K562 (cell line): ENCODE results near the gene PIGX. TPM values are rescaled to one million over a fixed set of nuclear protein-coding genes. Genes with fewer than 3 reads are reported as not detected.

ENCODE experiments used
- ATAC-seq: fragments of 200-7000 bp; cut with Tn5 transposase; 3 replicates; pipeline ENCODE4 v1.9.1; 2020; ENCODE audit warnings: moderate library complexity
- BruUV-seq: library from RNA; stranded (reverse); fragments of 400-500 nt; replicated peaks from 2 replicates; lab custom pipeline; 2021; lab: Mats Ljungman, UMichigan
- CTCF ChIA-PET: fragments of 300-600 bp; formaldehyde crosslinking; extraction: SDS; loops from one replicate; lab custom pipeline; 2021; ENCODE audit warnings: low intra/inter-chr PET ratio; lab: Yijun Ruan, JAX
- POLR2A ChIA-PET: fragments of 300-600, 350-650 bp; sonication (Branson Sonifier 250); formaldehyde crosslinking; extraction: SDS; loops from one replicate; lab custom pipeline; 2021; ENCODE audit warnings: antibody characterized with exemption, inconsistent platforms; lab: Yijun Ruan, JAX
- DNase-seq, 4 experiments: peaks; one replicate each; pipeline versions ENCODE4 v3.0.0 to v3.0.0-alpha.2; 2011 to 2018; ENCODE audit warnings: low spot score in 3 of 4, mixed read lengths in 3 of 4; ENCODE audit errors: extremely low read depth in 1 of 4
- FAIRE-seq: peaks from 2 replicates; lab custom pipeline; 2011; peaks lifted over from hg19 to GRCh38; lab: Jason Lieb, UNC
- H2AFZ ChIP-seq: 2 replicates; pipeline ENCODE4 v1.6.0; 2011; ENCODE audit warnings: low read depth, low read length, control low read depth, inconsistent platforms
- H3K27ac ChIP-seq: fragments of 200-600 bp; 3 replicates; pipeline ENCODE4 v1.8.0; 2011; ENCODE audit warnings: low read depth, mild to moderate bottlenecking, control low read depth, inconsistent platforms, low read length, moderate library complexity, mixed read lengths; ENCODE audit errors: extremely low read depth
- H3K27me3 ChIP-seq, 2 experiments: fragments of 300-600 bp in 1 of 2; 2 replicates in 1 of 2; 3 replicates in 1 of 2; pipeline versions ENCODE4 v1.6.0 to v1.8.0; 2011; ENCODE audit warnings: inconsistent platforms in 2 of 2, low read length in 2 of 2, mild to moderate bottlenecking in 1 of 2, mixed read lengths in 1 of 2, moderate library complexity in 1 of 2; ENCODE audit not compliant: control insufficient read depth in 2 of 2, insufficient read depth in 2 of 2
- H3K36me3 ChIP-seq: fragments of 300-600 bp; 3 replicates; pipeline ENCODE4 v1.8.0; 2011; ENCODE audit warnings: mild to moderate bottlenecking, low read length, inconsistent platforms; ENCODE audit not compliant: control insufficient read depth, insufficient read depth
- H3K4me1 ChIP-seq, 2 experiments: fragments of 200-600 bp in 1 of 2; replicated peaks in 1 of 2; 2 replicates in 1 of 2; 3 replicates in 1 of 2; pipeline versions ENCODE4 v1.5.1 to v1.8.0; 2011; ENCODE audit warnings: inconsistent platforms in 2 of 2, low read length in 2 of 2, mild to moderate bottlenecking in 1 of 2, mixed read lengths in 1 of 2, moderate library complexity in 1 of 2; ENCODE audit not compliant: control insufficient read depth in 2 of 2, insufficient read depth in 2 of 2
- H3K4me2 ChIP-seq: 2 replicates; pipeline ENCODE4 v1.6.1; 2011; ENCODE audit warnings: low read length, control low read depth, inconsistent platforms, mixed read lengths; ENCODE audit not compliant: insufficient read depth
- H3K4me3 ChIP-seq: fragments of 200-600 bp; sonication (generic), shearing (Covaris generic); 2 replicates; pipeline ENCODE4 v1.5.1; 2016; ENCODE audit warnings: control low read depth, inconsistent platforms
- H3K79me2 ChIP-seq: fragments of 200-600 bp; 3 replicates; pipeline ENCODE4 v1.8.0; 2011; ENCODE audit warnings: low read length, inconsistent platforms; ENCODE audit not compliant: control insufficient read depth, insufficient read depth
- H3K9ac ChIP-seq, 2 experiments: 2 replicates each; pipeline versions ENCODE4 v1.6.0 to v1.6.1; 2011; ENCODE audit warnings: low read depth in 2 of 2, low read length in 2 of 2, control low read depth in 1 of 2, inconsistent platforms in 1 of 2, mild to moderate bottlenecking in 1 of 2, mixed read lengths in 1 of 2; ENCODE audit not compliant: insufficient read depth in 1 of 2
- H3K9me1 ChIP-seq: one replicate; pipeline ENCODE4 v1.6.0; 2011; ENCODE audit warnings: inconsistent platforms, mild to moderate bottlenecking, low read length, moderate library complexity; ENCODE audit not compliant: control insufficient read depth, insufficient read depth
- H3K9me3 ChIP-seq: replicated peaks from 2 replicates; pipeline ENCODE4 v1.5.1; 2011; ENCODE audit warnings: low read depth, low read length, inconsistent platforms; ENCODE audit not compliant: control insufficient read depth, insufficient read depth
- H4K20me1 ChIP-seq: replicated peaks from 2 replicates; pipeline ENCODE4 v1.6.1; 2011; ENCODE audit warnings: low read length, inconsistent platforms, mixed read lengths; ENCODE audit not compliant: control insufficient read depth, insufficient read depth
- C11orf30 ChIP-seq: fragments of 450-650 bp; IDR thresholded peaks from 2 replicates; pipeline ENCODE4 v1.6.1; 2016; ENCODE audit warnings: low read depth, mild to moderate bottlenecking
- CEBPB ChIP-seq: fragments of 450-650 bp; IDR thresholded peaks from 2 replicates; pipeline ENCODE4 v1.6.1; 2016; ENCODE audit warnings: missing genetic modification characterization, missing compliant biosample characterization
- CEBPG ChIP-seq, 3 experiments: fragments of 200-800 bp in 1 of 3; sonication (Bioruptor generic) in 1 of 3; sonication (generic) in 1 of 3; formaldehyde crosslinking in 1 of 3; IDR thresholded peaks in 2 of 3; conservative IDR thresholded peaks in 1 of 3; 2 replicates each; pipeline versions ENCODE4 v1.6.1 to v1.8.0; 2016 to 2022; ENCODE audit warnings: missing compliant biosample characterization in 2 of 3, missing genetic modification characterization in 2 of 3, mild to moderate bottlenecking in 1 of 3, missing genetic modification reagents in 1 of 3
- EGR1 ChIP-seq: fragments of 450-650 bp; conservative IDR thresholded peaks from 2 replicates; pipeline ENCODE4 v1.6.1; 2017; ENCODE audit warnings: mild to moderate bottlenecking
- ETV6 ChIP-seq, 3 experiments: fragments of 150-350 bp in 1 of 3; sonication (generic) in 1 of 3; formaldehyde crosslinking in 1 of 3; IDR thresholded peaks; 2 replicates each; pipeline versions ENCODE4 v1.6.1 to v1.8.0; 2014 to 2022; ENCODE audit warnings: borderline replicate concordance in 2 of 3, low read depth in 2 of 3, antibody characterized with exemption in 1 of 3, low read length in 1 of 3, mild to moderate bottlenecking in 1 of 3, missing genetic modification reagents in 1 of 3
- ILF3 ChIP-seq: fragments of 450-650 bp; IDR thresholded peaks from 2 replicates; pipeline ENCODE4 v1.6.1; 2018; ENCODE audit warnings: antibody characterized with exemption, mild to moderate bottlenecking, moderate library complexity, borderline replicate concordance
- MLX ChIP-seq, 2 experiments: fragments of 450-650 bp in 1 of 2; sonication (generic) in 1 of 2; formaldehyde crosslinking; conservative IDR thresholded peaks; 2 replicates each; pipeline versions ENCODE4 v1.4.0 to v1.8.1; 2020 to 2022; ENCODE audit warnings: mild to moderate bottlenecking in 1 of 2, missing genetic modification reagents in 1 of 2
- RBM15 ChIP-seq: fragments of 200-400 bp; formaldehyde crosslinking; IDR thresholded peaks from 2 replicates; pipeline ENCODE4 v1.6.1; 2018; ENCODE audit warnings: mild to moderate bottlenecking, low read length, moderate library complexity; ENCODE audit not compliant: insufficient read depth
- RFX5 ChIP-seq: IDR thresholded peaks from 2 replicates; pipeline ENCODE4 v1.6.1; 2011; ENCODE audit warnings: low read depth, mild to moderate bottlenecking, improper control_type of control experiment, low read length
- SPI1 ChIP-seq: IDR thresholded peaks from 2 replicates; pipeline ENCODE4 v1.6.1; 2011; ENCODE audit warnings: low read depth, low read length, control low read depth, borderline replicate concordance
- ZNF212 ChIP-seq: fragments of 450-650 bp; formaldehyde crosslinking; IDR thresholded peaks from 2 replicates; pipeline ENCODE4 v1.4.0; 2020; ENCODE audit warnings: mild to moderate bottlenecking
- ZNF655 ChIP-seq: fragments of 250-450 bp; sonication (Bioruptor Pico); IDR thresholded peaks from 2 replicates; pipeline ENCODE4 v1.5.0; 2021
- WGBS: fragments of 100-300 bp; shearing (Covaris generic); methylation state at CpG from one replicate; pipeline ENCODE4 v1.1.6; 2016; ENCODE audit warnings: low coverage, mixed read lengths; ENCODE audit not compliant: insufficient coverage; ENCODE audit errors: missing lambda C conversion rate; 5-methylcytosine and 5-hydroxymethylcytosine counted together
- in situ Hi-C: fragments of 300-500 bp; cut with MboI; formaldehyde crosslinking; loops from 4 replicates; pipeline ENCODE4 v1.15.0; 2018; ENCODE audit warnings: inconsistent platforms, mixed read lengths
- intact Hi-C: fragments of 100-400 bp; cut with micrococcal nuclease; formaldehyde crosslinking; loops from 2 replicates; pipeline ENCODE4 v1.14.2; 2022
- polyA plus RNA-seq, 8 experiments: library from polyadenylated mRNA; depleted of rRNA in 4 of 8; stranded (reverse) in 5 of 8; unstranded in 3 of 8; fragments of >200 nt; fragmentation: Nextera tagmentation in 2 of 8; fragmentation: Illumina TruSeq in 1 of 8; extraction: Ambion mirVana in 2 of 8; extraction: Trizol in 1 of 8; gene quantifications; 2 replicates each; pipeline versions ENCODE4 v1.2.1 to v1.2.3, GENCODE V29; 2011 to 2014; ENCODE audit warnings: inconsistent platforms in 1 of 8, missing spikeins in 1 of 8
- total RNA-seq, 7 experiments: library from RNA; depleted of rRNA in 6 of 7; stranded (reverse); fragments of >200 nt in 6 of 7; fragmentation: Illumina TruSeq in 2 of 7; extraction: Trizol in 2 of 7; gene quantifications; 2 replicates each; pipeline versions ENCODE4 v1.2.1 to v1.2.3, GENCODE V29; 2011 to 2021; ENCODE audit warnings: low replicate concordance in 1 of 7

PIGX gene
- total and polyA plus RNA-seq, 9 of the 15 experiments (the other 6 are each of a cell fraction or from before 2014, with no cell fraction given): 3.7 to 36.3 (median 26.9) TPM

- Histone ChIP-seq H4K20me1 (no peaks in the 10 kb centered on the region), H2AFZ (no peak overlapping the region), H3K4me1 (peaks cover 3 to 7% of the 10 kb centered on the region in 2 experiments; a peak in 3 of 5 replicates), H3K4me3 (no peak overlapping the region), H3K4me2 (no peak overlapping the region), H3K27me3 (no peaks in the 10 kb centered on the region), H3K79me2 (no peaks in the 10 kb centered on the region), H3K9ac (no peak overlapping the region), H3K36me3 (no peaks in the 10 kb centered on the region), H3K27ac (no peak overlapping the region), H3K9me3 (no peaks in the 10 kb centered on the region), H3K9me1 (no peaks in the 10 kb centered on the region)
- intact Hi-C loops (no loop called here), in situ Hi-C loops (no loop called here)
- no TSS peak for BruUV-seq
- WGBS: 63% methylated on average over 2 of the region's 2 CpGs
- TF ChIP-seq ILF3: no peak
- TF ChIP-seq C11orf30: 0 out of 2 replicates have a peak, but pooled peaks have one; percentile 18
- TF ChIP-seq ZNF212 (CRISPR knock-in tag): no peak
- no peak for TF ChIP-seq MLX (CRISPR knock-in tag; conservative IDR thresholded peaks at IDR 0.05)
- CTCF ChIA-PET: interaction anchor here (3.0 kb wide), 1 partner anchor 77 kb away, joined by 48 read pairs; no protein-coding TSS in a partner anchor
- no peak for ATAC-seq
- FAIRE-seq: no peak
- DNase-seq: no peak
- POLR2A ChIA-PET: interaction anchor here (0.7 to 0.8 kb wide), 3 partner anchors 66 to 81 kb away, joined by 3 read pairs; no protein-coding TSS in a partner anchor
These were observed 25.7 kb upstream of the PIGX start for GRCh38 chr3:196686436-196686835.

- 11% methylated on average over 5 of the region's 5 CpGs for WGBS
- no peaks in the 10 kb centered on the region for H4K20me1 ChIP-seq
- in situ Hi-C loops: no loop called here
- intact Hi-C loops: no loop called here
- no peak for FAIRE-seq
- no peak overlapping the region for H3K27ac ChIP-seq
- H3K4me1 ChIP-seq: peaks cover 3 to 7% of the 10 kb centered on the region in 2 experiments; a peak in 3 of 5 replicates
- H3K4me2 ChIP-seq: peak overlapping the region; percentile 22; the same call in 1 of the 2 replicates
- no peaks in the 10 kb centered on the region for H3K79me2 ChIP-seq
- ATAC-seq: no peak
- POLR2A ChIA-PET: interaction anchor here (1.5 kb wide), 1 partner anchor 11 kb away, joined by 4 read pairs; no protein-coding TSS in a partner anchor
- no peaks in the 10 kb centered on the region for H3K36me3 ChIP-seq
- no peak for DNase-seq
- no peak overlapping the region for H3K4me3 ChIP-seq
- no peak overlapping the region for H3K9ac ChIP-seq
- H3K9me1 ChIP-seq: no peaks in the 10 kb centered on the region
- peak overlapping the region; percentile 75 for H2AFZ ChIP-seq
- BruUV-seq: no TSS peak
- no peaks in the 10 kb centered on the region for H3K27me3 ChIP-seq
- CTCF ChIA-PET: interaction anchor here (0.5 kb wide), 1 partner anchor 124 kb away, joined by 3 read pairs; no protein-coding TSS in a partner anchor
- no peaks in the 10 kb centered on the region for H3K9me3 ChIP-seq
- TF ChIP-seq RBM15 (no peak), SPI1 (peak; percentile 71; the same call in 1 of the 2 replicates), ZNF655 (CRISPR knock-in tag) (no peak), CEBPB (tag) (peak; percentile 94), CEBPG (CRISPR knock-in tag; IDR thresholded peaks at IDR 0.05) (peak; percentile 17; the same call in 1 of the 2 replicates), CEBPG (tag; conservative IDR thresholded peaks at IDR 0.05 in 1 of 2, IDR thresholded peaks at IDR 0.05 in 1 of 2) (peak; percentile 83 to 93), EGR1 (peak; percentile 42), RFX5 (no peak), ETV6 (IDR thresholded peaks at IDR 0.05; ENCODE audit: borderline replicate concordance in 1 of 2, low read depth in 2 of 2, low read length in 1 of 2) (0 out of 4 replicates have a peak, but pooled peaks of 1 of the 2 experiments have one; percentile 28), ETV6 (CRISPR knock-in tag; IDR thresholded peaks at IDR 0.05; ENCODE audit: borderline replicate concordance) (no peak)
These were observed 23.8 kb upstream of the PIGX start for GRCh38 chr3:196688349-196688748.
